ENCODE data around the gene OR2B2.

Gene OR2B2

DNA sequence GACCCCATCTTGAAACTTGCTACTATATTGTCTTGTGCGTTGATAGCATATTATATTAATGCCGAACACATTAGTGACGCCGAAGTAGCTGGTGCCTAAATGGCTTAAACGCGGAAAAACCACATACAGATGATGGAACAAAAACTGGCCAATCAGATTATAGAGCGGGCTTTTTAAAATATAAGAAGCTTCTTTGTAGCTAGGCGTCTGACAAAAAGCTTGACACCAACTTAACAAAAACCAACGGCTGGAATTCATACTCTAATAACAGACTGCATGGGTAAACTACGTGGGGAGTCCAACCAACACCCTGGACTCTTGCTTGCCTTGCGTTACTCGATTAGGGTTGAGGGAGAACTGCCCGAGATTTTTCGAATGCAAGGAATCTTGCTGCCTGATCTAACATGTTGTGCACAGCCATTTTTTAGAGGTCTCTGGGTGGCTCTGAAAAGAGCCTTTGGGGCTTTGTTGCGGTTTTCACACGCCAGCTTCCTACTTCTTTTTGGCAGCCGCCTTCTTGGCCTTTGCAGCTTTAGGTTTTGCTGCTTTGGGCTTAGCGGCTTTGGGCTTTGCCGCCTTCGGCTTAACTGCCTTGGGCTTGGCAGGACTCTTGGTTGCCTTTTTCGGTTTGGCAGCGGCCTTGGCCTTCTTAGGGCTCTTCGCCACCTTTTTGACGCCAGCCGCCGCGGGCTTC lies 45.7 kb downstream of the OR2B2 start:
- peak; percentile 81 for DNase-seq

DNA sequence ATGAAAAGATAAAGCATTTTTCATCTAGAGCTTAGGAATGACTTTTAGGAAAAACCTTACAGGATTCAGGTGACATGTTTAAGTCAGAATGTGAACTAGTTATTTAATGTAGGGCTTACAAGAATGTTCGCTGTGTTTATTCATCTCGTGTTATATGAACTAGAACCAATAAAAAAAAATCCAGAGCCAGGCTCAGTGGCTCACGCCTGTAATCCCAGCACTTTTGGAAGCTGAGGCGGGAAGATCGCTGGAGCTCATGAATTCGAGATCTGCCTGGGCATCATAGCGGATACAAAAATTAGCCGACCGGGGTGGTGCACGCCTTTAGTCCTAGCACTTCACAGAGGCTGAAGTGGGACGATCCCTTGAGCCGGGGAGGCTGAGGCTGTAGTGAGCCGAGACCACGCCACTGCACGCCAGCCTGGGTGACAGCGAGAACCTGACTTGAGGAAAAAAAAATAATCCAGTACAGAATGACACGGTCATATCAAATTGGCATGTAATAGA lies 46.3 kb downstream of the OR2B2 start:
- DNase-seq, result peak; percentile 66

DNA sequence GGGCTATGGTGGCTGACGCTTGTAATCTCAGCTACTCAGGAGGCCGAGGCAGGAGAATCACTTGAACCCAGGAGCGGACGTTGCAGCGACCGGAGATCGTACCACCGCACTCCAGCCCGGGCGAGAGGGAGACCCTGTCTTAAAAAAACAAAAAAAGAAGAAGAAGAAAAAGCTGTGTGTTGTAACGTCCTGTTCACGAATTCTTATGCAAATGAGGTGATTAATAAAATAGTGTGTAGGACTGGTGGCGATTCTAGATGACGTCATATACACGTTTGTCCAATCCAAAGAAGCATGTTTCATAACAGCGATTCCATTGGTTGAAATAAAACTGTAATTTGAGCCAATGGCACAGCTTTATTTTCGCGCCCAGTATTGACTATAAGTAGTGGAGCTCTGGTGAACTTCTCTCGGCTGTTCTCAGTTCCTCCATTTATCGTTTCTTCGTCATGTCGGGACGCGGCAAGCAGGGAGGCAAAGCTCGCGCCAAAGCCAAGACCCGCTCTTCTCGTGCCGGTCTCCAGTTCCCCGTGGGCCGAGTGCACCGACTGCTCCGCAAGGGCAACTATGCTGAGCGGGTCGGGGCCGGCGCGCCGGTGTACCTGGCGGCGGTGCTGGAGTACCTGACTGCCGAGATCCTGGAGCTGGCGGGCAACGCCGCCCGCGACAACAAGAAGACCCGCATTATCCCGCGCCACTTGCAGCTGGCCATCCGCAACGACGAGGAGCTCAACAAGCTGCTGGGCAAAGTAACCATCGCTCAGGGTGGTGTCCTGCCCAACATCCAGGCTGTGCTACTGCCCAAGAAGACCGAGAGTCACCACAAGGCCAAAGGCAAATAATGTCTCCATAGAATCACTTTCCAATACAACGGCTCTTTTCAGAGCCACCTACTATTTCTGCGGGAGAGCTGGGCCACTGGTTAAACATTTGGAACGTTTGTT lies 47.0 kb downstream of the OR2B2 start:
- DNase-seq, result peak; percentile 97

DNA sequence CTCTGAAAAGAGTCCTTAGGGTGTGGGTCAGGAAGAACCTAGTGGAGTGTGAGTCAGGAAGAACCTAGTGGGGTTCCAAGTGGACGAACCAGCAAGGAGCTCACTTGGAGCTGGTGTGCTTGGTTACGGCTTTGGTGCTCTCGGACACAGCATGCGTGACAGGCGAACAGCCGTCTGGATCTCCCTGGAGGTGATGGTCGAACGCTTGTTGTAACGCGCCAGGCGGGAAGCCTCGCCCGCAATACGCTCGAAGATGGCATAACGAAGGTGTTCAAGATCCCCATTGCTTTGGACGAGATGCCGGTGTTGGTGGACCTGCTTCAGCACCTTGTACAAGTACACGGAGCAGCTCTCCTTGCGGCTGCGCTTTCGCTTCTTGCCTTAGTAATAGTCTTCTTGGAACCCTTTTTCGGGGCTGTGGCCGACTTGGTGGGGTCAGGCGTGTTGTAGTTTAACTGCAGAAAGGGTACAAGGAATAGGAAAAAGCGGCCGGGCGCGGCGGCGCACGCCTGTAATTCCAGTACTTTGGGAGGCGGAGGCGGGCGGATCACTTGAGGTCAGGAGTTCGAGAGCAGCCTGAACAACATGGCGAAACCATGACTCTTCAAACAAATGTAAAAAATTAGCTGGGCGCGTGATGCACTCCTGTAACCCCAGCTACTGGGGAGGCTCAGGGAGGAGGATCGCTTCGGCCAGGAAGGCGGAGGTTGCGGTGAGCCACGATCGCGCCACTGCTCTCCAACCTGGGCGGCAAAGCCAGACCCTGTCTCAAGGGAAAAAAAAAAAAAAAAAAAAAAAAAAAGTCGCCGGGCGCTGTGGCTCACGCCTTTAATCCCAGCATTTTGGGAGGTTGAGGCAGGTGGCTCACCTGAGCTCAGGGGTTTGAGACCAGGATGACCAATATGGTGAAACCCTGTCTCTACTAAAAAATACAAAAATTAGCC lies 48.0 kb downstream of the OR2B2 start:
- no peak for DNase-seq

DNA sequence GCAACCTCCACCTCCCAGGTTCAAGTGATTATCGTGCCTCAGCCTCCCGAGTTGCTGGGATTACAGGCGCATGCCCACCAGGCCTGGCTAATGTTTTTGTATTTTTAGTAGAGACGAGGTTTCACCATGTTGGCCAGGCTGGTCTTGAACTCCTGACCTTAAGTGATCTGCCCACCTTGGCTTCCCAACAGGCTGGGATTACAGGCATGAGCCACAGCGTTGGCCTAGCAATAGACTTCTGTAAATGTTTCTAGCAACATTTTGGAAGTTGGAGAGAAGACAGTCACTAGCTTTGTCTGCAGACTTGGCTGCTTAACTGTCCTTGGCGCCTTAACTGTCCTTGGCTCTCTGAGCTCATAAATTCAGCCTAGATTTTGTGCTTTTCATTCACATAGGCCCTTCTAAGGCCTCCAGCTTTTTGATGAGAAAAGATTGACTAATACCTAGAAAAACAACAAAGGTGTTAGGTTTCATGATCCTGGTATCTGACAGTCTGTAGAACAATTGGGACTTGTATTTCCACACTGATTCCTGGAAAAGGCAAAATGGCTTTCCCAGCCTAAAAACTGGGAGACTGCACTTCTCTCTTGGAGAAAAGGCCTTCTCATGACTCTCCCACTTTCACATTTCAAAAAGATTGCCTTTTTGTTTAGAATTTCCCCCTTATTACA lies 49.7 kb downstream of the OR2B2 start:
- DNase-seq, result no peak

DNA sequence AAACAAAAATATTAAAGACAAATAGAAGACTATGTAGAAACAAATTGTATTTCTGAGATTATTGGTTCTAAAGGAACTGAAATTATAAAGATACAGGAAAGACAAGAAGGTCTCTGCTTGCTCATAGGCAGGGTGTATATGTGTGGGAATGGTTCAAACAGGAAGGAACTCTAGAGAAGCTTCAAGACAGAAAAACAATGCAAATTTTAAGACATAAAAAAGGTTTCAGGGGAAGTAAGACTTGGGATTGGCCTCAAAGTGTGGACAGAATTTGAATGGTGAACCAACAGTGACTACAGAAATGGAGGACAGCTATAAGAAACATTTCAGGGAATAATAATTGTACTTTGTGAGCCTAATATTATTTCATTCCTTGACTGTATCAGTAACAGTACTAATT lies 50.3 kb downstream of the OR2B2 start:
- DNase-seq, result no peak

DNA sequence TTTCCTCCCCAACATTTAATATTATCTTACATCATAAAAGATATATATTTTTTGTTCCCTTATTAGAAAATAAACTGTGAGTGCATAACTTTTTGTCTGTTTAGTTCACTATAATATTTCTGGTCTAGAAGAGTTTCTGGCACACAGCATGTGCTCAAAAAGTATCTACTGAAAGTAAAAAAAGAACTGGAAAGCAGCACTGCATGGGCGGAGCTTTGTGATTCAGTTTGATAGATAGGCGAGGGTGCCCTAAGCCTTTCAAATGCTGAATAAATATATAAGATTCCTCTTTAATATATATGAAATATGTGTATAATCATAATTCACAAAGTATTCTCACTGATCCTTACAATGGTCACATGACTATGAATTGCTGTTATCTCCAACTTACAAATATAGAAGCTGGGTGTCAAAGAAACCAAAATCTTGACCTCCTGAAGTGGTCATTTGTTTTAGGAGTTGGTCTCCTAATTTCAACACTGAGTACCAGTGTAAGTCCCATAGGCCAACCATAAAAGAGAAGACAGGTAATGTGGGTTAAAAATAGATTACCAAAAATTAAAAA lies 50.8 kb downstream of the OR2B2 start:
- DNase-seq, result no peak
